ENCODE results near the gene S100A14.

DNA sequence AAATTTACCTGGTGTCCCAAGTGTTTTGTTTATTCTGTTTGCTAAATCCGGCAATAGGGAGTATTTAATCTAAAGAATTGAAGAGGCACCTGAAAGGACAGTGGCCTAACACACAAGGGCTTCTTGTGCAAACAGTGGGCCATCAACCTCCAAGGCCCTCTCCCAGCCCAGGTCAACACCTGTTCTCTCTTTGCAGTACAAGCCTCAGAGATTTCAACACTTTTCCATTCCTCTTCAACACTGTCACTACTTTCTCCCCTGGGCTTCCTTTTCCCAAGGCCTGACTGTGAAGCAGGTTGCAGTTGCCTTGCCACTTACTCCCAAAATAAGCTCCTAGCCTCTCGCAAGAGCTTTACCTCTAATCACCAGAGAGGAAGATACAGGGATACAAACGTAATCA is 39.2 kb upstream of the S100A14 start:
- TF ChIP-seq, protein P1, sequence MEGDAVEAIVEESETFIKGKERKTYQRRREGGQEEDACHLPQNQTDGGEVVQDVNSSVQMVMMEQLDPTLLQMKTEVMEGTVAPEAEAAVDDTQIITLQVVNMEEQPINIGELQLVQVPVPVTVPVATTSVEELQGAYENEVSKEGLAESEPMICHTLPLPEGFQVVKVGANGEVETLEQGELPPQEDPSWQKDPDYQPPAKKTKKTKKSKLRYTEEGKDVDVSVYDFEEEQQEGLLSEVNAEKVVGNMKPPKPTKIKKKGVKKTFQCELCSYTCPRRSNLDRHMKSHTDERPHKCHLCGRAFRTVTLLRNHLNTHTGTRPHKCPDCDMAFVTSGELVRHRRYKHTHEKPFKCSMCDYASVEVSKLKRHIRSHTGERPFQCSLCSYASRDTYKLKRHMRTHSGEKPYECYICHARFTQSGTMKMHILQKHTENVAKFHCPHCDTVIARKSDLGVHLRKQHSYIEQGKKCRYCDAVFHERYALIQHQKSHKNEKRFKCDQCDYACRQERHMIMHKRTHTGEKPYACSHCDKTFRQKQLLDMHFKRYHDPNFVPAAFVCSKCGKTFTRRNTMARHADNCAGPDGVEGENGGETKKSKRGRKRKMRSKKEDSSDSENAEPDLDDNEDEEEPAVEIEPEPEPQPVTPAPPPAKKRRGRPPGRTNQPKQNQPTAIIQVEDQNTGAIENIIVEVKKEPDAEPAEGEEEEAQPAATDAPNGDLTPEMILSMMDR (IDR thresholded peaks at IDR 0.05; ENCODE audit: low read length), result no peak
- no peak for TF ChIP-seq EZH2 (optimal IDR thresholded peaks at IDR 0.05; ENCODE audit: low read depth, low read length)

Data from MM.1S (cell line).